Measurements from ENCODE around the gene TMC6. TPM values are rescaled to one million over a fixed set of nuclear protein-coding genes. Genes with fewer than 3 reads are reported as not detected.

The TMC6 gene
- polyA plus RNA-seq, 1 donor (not counting 4 experiments of a cell fraction or from before 2014, with no cell fraction given), result 20.4 TPM

DNA sequence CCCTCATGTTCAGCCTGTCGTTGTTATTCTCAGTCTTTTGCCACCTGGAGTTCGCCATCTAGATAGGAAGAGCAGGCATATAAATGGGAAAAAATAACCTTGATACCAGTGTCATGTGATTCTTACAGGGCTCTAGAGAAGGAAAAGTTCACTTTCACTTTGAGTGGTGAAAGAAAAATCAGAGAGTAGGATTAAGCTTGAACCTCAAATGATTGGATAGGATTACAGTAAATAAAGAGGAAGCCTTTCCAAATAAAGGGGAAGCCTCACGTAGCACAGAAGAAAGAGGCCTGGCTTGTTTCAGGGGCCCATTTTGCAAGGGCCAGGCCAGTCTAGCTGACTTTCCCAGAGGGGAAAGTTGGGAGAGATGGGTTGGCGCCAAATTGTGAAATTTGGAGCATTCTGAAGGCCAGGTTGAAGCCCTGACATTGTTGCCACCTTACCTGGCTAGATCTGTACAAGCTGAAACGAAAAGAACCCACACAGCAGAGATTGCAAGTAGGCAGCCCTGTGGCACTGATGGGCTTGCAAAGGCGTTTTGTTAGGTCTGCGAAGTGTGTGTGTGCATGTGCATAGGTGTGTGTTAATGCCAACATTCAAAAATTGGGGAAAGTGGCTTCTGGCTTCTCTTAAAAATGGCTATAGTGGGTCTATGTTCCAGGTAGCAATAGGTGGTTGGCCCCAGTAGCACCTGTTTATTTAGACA lies 38.8 kb downstream of the TMC6 start:
- dilution Hi-C loops (cut with MboI; ENCODE audit: extremely low pct_ligation_motif_present, low sequenced_read_pairs), result no loop called here
- Histone ChIP-seq H3K4me3 (ENCODE audit: control insufficient read depth in 2 of 3, extremely low read depth in 1 of 3, insufficient read depth in 2 of 3, low read depth in 1 of 3, low read length in 3 of 3) (no peak overlapping the region), H3K27ac (ENCODE audit: control insufficient read depth, insufficient read depth, low read length) (no peak overlapping the region), H2AFZ (ENCODE audit: control insufficient read depth, low read length) (no peak overlapping the region), H3K9me1 (ENCODE audit: control insufficient read depth, extremely low read depth, insufficient read depth, low read length) (no peaks in the 10 kb centered on the region), H4K20me1 (ENCODE audit: control insufficient read depth, extremely low read depth, insufficient read depth, low read length) (no peaks in the 10 kb centered on the region), H3K27me3 (ENCODE audit: control insufficient read depth, extremely low read depth, insufficient read depth, low read length) (no peaks in the 10 kb centered on the region), H3K9me3 (ENCODE audit: control insufficient read depth, low read depth, low read length) (no peaks in the 10 kb centered on the region), H3K9ac (ENCODE audit: control insufficient read depth, extremely low read depth, insufficient read depth, low read length) (no peak overlapping the region), H3K36me3 (ENCODE audit: control insufficient read depth in 2 of 2, extremely low read depth in 1 of 2, insufficient read depth in 2 of 2, low read length in 2 of 2) (peaks cover 0 to 1% of the 10 kb centered on the region in 2 experiments), H3K4me1 (ENCODE audit: control insufficient read depth, extremely low read depth, insufficient read depth, low read length) (no peaks in the 10 kb centered on the region), H3K4me2 (ENCODE audit: control insufficient read depth, extremely low read depth, insufficient read depth, low read depth, low read length) (no peak overlapping the region), H3K79me2 (ENCODE audit: control insufficient read depth, insufficient read depth, low read length) (no peaks in the 10 kb centered on the region)
- DNase-seq (ENCODE audit: low read depth, low spot score), result no peak
- FAIRE-seq, result no peak
- no peak for TF ChIP-seq EZH2 (IDR thresholded peaks at IDR 0.05; ENCODE audit: low read length)
- TF ChIP-seq, protein P1, sequence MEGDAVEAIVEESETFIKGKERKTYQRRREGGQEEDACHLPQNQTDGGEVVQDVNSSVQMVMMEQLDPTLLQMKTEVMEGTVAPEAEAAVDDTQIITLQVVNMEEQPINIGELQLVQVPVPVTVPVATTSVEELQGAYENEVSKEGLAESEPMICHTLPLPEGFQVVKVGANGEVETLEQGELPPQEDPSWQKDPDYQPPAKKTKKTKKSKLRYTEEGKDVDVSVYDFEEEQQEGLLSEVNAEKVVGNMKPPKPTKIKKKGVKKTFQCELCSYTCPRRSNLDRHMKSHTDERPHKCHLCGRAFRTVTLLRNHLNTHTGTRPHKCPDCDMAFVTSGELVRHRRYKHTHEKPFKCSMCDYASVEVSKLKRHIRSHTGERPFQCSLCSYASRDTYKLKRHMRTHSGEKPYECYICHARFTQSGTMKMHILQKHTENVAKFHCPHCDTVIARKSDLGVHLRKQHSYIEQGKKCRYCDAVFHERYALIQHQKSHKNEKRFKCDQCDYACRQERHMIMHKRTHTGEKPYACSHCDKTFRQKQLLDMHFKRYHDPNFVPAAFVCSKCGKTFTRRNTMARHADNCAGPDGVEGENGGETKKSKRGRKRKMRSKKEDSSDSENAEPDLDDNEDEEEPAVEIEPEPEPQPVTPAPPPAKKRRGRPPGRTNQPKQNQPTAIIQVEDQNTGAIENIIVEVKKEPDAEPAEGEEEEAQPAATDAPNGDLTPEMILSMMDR (optimal IDR thresholded peaks at IDR 0.05 in 1 of 3, IDR thresholded peaks at IDR 0.05 in 1 of 3, conservative IDR thresholded peaks at IDR 0.05 in 1 of 3; ENCODE audit: extremely low read depth in 1 of 3, insufficient read depth in 2 of 3, low read length in 3 of 3), result no peak

DNA sequence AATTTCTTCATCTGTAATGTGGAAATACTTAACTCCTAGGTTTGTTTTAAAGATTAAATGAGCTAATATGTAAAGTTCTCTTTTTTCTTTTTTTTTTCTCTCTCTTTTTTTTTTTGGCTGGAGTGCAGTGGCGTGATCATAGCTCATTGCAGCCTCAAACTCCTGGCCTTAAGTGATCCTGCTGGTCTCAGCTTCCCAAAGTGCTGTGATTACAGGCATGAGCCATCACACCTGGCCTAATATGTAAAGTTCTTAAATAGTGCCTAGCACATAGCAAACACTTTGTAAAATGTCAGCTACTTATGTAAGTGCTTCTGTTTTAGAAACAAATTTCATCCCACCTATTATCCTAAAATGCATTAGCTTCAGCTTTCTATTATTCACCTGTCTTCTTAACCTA lies 40.0 kb downstream of the TMC6 start:
- no peak for FAIRE-seq
- dilution Hi-C loops (cut with MboI; ENCODE audit: extremely low pct_ligation_motif_present, low sequenced_read_pairs), result no loop called here

More for the DNA sequence above, 40.0 kb downstream of the TMC6 start:
- no peak for TF ChIP-seq EZH2 (IDR thresholded peaks at IDR 0.05; ENCODE audit: low read length)
- TF ChIP-seq, protein P1 (optimal IDR thresholded peaks at IDR 0.05 in 1 of 3, IDR thresholded peaks at IDR 0.05 in 1 of 3, conservative IDR thresholded peaks at IDR 0.05 in 1 of 3; ENCODE audit: extremely low read depth in 1 of 3, insufficient read depth in 2 of 3, low read length in 3 of 3), result no peak
- Histone ChIP-seq H2AFZ (ENCODE audit: control insufficient read depth, low read length) (no peak overlapping the region), H3K4me1 (ENCODE audit: control insufficient read depth, extremely low read depth, insufficient read depth, low read length) (no peaks in the 10 kb centered on the region), H3K4me3 (ENCODE audit: control insufficient read depth in 2 of 3, extremely low read depth in 1 of 3, insufficient read depth in 2 of 3, low read depth in 1 of 3, low read length in 3 of 3) (no peak overlapping the region), H3K4me2 (ENCODE audit: control insufficient read depth, extremely low read depth, insufficient read depth, low read depth, low read length) (no peak overlapping the region), H3K9ac (ENCODE audit: control insufficient read depth, extremely low read depth, insufficient read depth, low read length) (no peak overlapping the region), H3K9me1 (ENCODE audit: control insufficient read depth, extremely low read depth, insufficient read depth, low read length) (no peaks in the 10 kb centered on the region), H3K27me3 (ENCODE audit: control insufficient read depth, extremely low read depth, insufficient read depth, low read length) (no peaks in the 10 kb centered on the region), H3K27ac (ENCODE audit: control insufficient read depth, insufficient read depth, low read length) (no peak overlapping the region), H4K20me1 (ENCODE audit: control insufficient read depth, extremely low read depth, insufficient read depth, low read length) (no peaks in the 10 kb centered on the region), H3K9me3 (ENCODE audit: control insufficient read depth, low read depth, low read length) (no peaks in the 10 kb centered on the region), H3K36me3 (ENCODE audit: control insufficient read depth in 2 of 2, extremely low read depth in 1 of 2, insufficient read depth in 2 of 2, low read length in 2 of 2) (peaks cover 0 to under 1% of the 10 kb centered on the region in 2 experiments), H3K79me2 (ENCODE audit: control insufficient read depth, insufficient read depth, low read length) (no peaks in the 10 kb centered on the region)
- DNase-seq (ENCODE audit: low read depth, low spot score), result no peak

All from keratinocyte (primary cell).